Measurements from ENCODE around the gene NEUROD2. TPM values are rescaled to one million over a fixed set of nuclear protein-coding genes. Genes with fewer than 3 reads are reported as not detected.

Gene NEUROD2
- not detected for total RNA-seq
- long read RNA-seq = 0 reads

DNA sequence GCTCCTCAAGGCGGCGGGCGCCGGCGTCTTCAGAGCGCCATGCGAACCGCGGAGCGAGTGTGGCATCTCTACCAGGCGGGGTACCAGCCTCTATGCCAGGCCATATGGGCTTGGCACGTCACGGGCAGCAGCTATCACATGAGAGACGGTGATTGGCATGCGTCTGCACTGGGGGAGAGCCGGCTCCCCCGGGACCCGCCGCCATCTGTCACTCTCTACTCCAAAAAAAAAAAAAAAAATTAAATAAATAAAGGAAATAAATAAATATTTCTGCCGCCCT is at the start of gene NEUROD2:
Gene NEUROD2 (minus strand): TSS at position 70 of the 280 bp plus-strand sequence. CDS start 1,321 bp downstream, outside the sequence.
- H3K27me3 ChIP-seq (ENCODE audit: low read depth) = peaks cover 77% of the 10 kb centered on the region
- no peaks in the 10 kb centered on the region for H3K9me3 ChIP-seq
- no peaks in the 10 kb centered on the region for H3K36me3 ChIP-seq
- H3K4me3 ChIP-seq = peak within 1 kb of the TSS; percentile 17
- peaks cover 40% of the 10 kb centered on the region for H3K4me1 ChIP-seq
- DNase-seq (no peak), ATAC-seq (no peak)
- intact Hi-C loops (cut with DNase I) = no loop called here
- H3K27ac ChIP-seq = no peak within 1 kb of the TSS
- TF ChIP-seq, protein P1, sequence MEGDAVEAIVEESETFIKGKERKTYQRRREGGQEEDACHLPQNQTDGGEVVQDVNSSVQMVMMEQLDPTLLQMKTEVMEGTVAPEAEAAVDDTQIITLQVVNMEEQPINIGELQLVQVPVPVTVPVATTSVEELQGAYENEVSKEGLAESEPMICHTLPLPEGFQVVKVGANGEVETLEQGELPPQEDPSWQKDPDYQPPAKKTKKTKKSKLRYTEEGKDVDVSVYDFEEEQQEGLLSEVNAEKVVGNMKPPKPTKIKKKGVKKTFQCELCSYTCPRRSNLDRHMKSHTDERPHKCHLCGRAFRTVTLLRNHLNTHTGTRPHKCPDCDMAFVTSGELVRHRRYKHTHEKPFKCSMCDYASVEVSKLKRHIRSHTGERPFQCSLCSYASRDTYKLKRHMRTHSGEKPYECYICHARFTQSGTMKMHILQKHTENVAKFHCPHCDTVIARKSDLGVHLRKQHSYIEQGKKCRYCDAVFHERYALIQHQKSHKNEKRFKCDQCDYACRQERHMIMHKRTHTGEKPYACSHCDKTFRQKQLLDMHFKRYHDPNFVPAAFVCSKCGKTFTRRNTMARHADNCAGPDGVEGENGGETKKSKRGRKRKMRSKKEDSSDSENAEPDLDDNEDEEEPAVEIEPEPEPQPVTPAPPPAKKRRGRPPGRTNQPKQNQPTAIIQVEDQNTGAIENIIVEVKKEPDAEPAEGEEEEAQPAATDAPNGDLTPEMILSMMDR (IDR thresholded peaks at IDR 0.05) = no peak

DNA sequence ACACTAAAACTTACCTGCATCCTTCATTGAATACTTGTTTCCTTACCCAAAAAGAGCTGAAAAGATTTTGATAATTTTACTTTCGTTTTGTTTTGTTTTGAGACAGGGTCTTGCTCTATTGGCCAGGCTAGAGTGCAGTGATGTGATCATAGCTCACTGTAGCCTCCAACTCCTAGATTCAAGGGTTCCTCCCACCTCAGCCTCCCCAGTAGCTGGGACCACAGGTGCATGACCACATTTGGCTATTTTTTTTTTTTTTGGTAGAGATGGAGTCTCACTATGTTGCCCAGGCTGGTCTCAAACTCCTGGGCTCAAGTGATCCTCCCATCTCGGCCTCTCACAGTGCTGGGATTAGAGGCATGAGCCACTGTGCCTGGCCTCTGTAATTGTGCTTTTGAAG is 47.4 kb upstream of the NEUROD2 start:
- DNase-seq = no peak
- Histone ChIP-seq H3K27ac (no peak overlapping the region), H3K9me3 (no peaks in the 10 kb centered on the region), H3K36me3 (peaks cover 54% of the 10 kb centered on the region), H3K4me1 (peaks cover 46% of the 10 kb centered on the region), H3K4me3 (no peak overlapping the region), H3K27me3 (ENCODE audit: low read depth) (no peaks in the 10 kb centered on the region)
- ATAC-seq = no peak
- intact Hi-C loops (cut with DNase I) = no loop called here
- TF ChIP-seq, protein P1 (IDR thresholded peaks at IDR 0.05) = no peak

GRCh38 chr17:39653662-39654331 is 46.1 kb upstream of the NEUROD2 start:
- Histone ChIP-seq H3K4me3 (no peak overlapping the region), H3K36me3 (peaks cover 44% of the 10 kb centered on the region), H3K4me1 (peaks cover 36% of the 10 kb centered on the region), H3K9me3 (no peaks in the 10 kb centered on the region), H3K27ac (peak overlapping the region; percentile 34), H3K27me3 (ENCODE audit: low read depth) (no peaks in the 10 kb centered on the region)
- DNase-seq = peak; percentile 80
- TF ChIP-seq, protein P1 (IDR thresholded peaks at IDR 0.05) = peak; percentile 86
- intact Hi-C loops (cut with DNase I) = no loop called here
- peak; percentile 78 to 84 for ATAC-seq

DNA sequence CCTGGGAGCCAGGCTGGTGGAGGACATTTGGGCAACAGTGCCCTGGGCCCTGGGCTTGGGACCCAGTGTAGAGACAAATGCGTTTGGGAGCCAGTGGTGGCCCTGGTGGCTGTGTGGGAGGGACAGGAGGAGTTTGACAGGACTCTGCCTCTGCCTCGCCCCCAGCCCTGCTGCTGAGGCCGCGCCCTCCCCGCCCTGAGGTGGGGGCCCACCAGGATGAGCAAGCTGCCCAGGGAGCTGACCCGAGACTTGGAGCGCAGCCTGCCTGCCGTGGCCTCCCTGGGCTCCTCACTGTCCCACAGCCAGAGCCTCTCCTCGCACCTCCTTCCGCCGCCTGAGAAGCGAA is 45.6 kb upstream of the NEUROD2 start:
- TF ChIP-seq, protein P1 (IDR thresholded peaks at IDR 0.05) = no peak
- ATAC-seq = no peak
- intact Hi-C loops (cut with DNase I) = no loop called here

DNA sequence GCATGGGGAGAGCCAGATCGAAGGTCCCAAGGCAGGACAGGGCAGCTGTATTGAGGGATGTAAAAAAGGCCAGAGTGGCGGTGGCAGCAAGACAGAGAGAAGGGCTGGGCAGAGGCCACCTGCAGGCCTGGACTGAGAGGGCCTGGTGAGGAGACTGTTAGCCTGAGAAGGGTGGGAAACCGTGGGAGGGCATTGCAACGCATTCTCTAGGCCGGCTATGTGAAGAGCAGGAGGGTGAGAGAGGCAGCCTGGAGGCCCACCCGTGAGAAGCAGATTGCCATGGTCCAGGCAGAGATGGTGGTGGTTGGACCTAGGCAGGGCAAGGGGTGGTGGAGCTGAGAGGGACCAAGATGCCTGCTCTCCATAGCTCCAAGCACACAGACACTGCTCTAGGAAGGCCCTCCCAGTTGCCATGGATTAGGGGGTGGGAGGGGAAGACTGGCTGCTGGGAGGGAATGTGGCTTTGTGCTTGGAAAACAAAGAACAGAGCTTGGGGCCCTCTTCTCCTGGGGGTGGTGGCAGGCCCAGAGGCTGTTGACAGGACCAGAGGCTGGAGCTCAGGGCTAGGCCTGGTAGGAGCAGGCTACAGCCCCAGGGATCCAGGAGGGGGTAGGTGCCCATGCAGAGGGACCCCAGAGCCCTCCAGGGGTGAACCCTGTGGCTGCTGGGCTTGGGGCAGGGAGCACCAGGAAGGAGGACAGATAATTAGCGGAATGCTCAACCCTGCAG is 45.0 kb upstream of the NEUROD2 start:
- no peaks in the 10 kb centered on the region for H3K9me3 ChIP-seq
- TF ChIP-seq, protein P1 (IDR thresholded peaks at IDR 0.05) = no peak
- H3K27ac ChIP-seq = peak overlapping the region; percentile 34
- no peak overlapping the region for H3K4me3 ChIP-seq
- intact Hi-C loops (cut with DNase I) = no loop called here
- H3K27me3 ChIP-seq (ENCODE audit: low read depth) = no peaks in the 10 kb centered on the region
- no peak for DNase-seq
- peak in 1 of 2 donors; percentile 12 for ATAC-seq
- H3K4me1 ChIP-seq = peaks cover 34% of the 10 kb centered on the region
- H3K36me3 ChIP-seq = peaks cover 35% of the 10 kb centered on the region

More for the DNA sequence above, 45.6 kb upstream of the NEUROD2 start:
- Histone ChIP-seq H3K27ac (peak overlapping the region; percentile 34), H3K36me3 (peaks cover 39% of the 10 kb centered on the region), H3K4me1 (peaks cover 36% of the 10 kb centered on the region), H3K27me3 (ENCODE audit: low read depth) (no peaks in the 10 kb centered on the region), H3K9me3 (no peaks in the 10 kb centered on the region), H3K4me3 (no peak overlapping the region)
- DNase-seq = no peak

Data from lower lobe of right lung (tissue), 2 donors.